GM13977 (cell line): ENCODE measurements around the gene NINL.
"Not testable (repeated sequence)": the region's sequence is repeated elsewhere in the genome, so short reads cannot be mapped to it uniquely, and the experiment has no call there.

Experiments
- DNase-seq: peaks from one replicate; pipeline ENCODE4 v3.0.0; 2012; ENCODE audit warnings: low spot score
- CTCF ChIP-seq: IDR thresholded peaks from 2 replicates; pipeline ENCODE4 v1.5.1; 2012; ENCODE audit warnings: mild to moderate bottlenecking, control low read depth; ENCODE audit not compliant: insufficient read depth; ENCODE audit errors: extremely low read depth, missing control alignments
- in situ Hi-C: fragments of 300-500 bp; cut with MboI; formaldehyde crosslinking; loops from one replicate; pipeline ENCODE4 v1.12.0; 2022; ENCODE audit warnings: low sequenced_read_pairs, low pct_unique_long_range_greater_than_20kb, mixed read lengths, inconsistent platforms; ENCODE audit not compliant: unreplicated experiment

The NINL gene

GRCh38 chr20:25553819-25554296, 31.5 kb downstream of the NINL start:
- no peak for DNase-seq
- no peak for TF ChIP-seq CTCF
- in situ Hi-C loops = no loop called here

GRCh38 chr20:25552977-25553376, 32.4 kb downstream of the NINL start:
- no peak for TF ChIP-seq CTCF
- no peak for DNase-seq
- in situ Hi-C loops = no loop called here

GRCh38 chr20:25551413-25552215, 33.7 kb downstream of the NINL start:
- in situ Hi-C loops = no loop called here
- DNase-seq = no peak
- TF ChIP-seq CTCF = no peak

- DNase-seq, in situ Hi-C loops: not testable (repeated sequence)
Measured at GRCh38 chr20:25550645-25551337, 34.5 kb downstream of the NINL start.

GRCh38 chr20:25549843-25550477, 35.4 kb downstream of the NINL start:
- in situ Hi-C loops = no loop called here
- no peak for DNase-seq
- TF ChIP-seq CTCF = no peak

GRCh38 chr20:25549172-25549773, 36.1 kb downstream of the NINL start:
- in situ Hi-C loops = no loop called here
- TF ChIP-seq CTCF = no peak
- DNase-seq = no peak

- DNase-seq = no peak
- TF ChIP-seq CTCF = no peak
- in situ Hi-C loops = no loop called here
Measured at GRCh38 chr20:25548613-25549086, 36.7 kb downstream of the NINL start.
